Measurements from ENCODE around the gene NUP210.

DNA sequence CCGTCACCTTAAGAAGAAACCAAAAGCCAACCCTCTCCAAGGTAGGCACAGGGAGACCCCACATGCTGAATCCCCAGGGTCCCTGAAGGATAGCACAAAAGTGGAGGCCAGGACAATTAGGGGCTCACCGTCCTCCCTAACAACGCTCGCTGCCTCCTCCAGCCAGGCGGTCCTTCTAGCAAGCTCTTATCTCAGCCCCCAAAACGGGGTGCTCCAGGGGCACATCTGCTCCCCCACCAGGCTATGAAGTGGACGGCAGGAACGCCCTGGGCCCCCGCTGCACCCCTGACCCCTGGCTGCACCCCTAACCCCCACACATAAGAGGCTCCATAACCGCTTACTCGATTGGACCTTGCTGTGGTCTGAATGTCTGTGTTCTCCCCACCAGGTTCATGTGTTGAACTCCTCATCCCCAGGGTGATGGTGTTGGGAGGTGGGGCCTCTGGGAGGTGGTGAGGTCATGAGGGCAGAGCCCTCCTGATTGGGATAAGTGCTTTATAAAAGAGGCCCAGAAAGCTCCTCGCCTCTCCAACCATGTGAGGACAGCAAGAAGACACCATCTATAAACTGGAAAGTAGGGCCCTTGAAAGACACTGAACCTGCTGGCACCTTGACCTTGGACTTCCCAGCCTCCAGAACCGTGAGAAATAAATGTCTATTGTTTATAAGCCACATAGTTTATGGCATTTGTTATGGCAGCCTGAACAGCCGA, 153.3 kb downstream of the NUP210 start:
- TF ChIP-seq, protein P1, sequence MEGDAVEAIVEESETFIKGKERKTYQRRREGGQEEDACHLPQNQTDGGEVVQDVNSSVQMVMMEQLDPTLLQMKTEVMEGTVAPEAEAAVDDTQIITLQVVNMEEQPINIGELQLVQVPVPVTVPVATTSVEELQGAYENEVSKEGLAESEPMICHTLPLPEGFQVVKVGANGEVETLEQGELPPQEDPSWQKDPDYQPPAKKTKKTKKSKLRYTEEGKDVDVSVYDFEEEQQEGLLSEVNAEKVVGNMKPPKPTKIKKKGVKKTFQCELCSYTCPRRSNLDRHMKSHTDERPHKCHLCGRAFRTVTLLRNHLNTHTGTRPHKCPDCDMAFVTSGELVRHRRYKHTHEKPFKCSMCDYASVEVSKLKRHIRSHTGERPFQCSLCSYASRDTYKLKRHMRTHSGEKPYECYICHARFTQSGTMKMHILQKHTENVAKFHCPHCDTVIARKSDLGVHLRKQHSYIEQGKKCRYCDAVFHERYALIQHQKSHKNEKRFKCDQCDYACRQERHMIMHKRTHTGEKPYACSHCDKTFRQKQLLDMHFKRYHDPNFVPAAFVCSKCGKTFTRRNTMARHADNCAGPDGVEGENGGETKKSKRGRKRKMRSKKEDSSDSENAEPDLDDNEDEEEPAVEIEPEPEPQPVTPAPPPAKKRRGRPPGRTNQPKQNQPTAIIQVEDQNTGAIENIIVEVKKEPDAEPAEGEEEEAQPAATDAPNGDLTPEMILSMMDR (IDR thresholded peaks at IDR 0.05): no peak
- no peak for TF ChIP-seq POLR2A (IDR thresholded peaks at IDR 0.05)

All from lower leg skin (tissue), 3 donors.